Activated CD8-positive, alpha-beta memory T cell treated with anti-CD3 and anti-CD28 coated beads, Interleukin-2, amount 50 U/mL, for 48 hours (primary cell): ENCODE results near the gene CADPS2.

ENCODE experiments used
- DNase-seq: peaks from one replicate; pipeline ENCODE4 v3.0.0-alpha.2; 2020

The CADPS2 gene

DNA sequence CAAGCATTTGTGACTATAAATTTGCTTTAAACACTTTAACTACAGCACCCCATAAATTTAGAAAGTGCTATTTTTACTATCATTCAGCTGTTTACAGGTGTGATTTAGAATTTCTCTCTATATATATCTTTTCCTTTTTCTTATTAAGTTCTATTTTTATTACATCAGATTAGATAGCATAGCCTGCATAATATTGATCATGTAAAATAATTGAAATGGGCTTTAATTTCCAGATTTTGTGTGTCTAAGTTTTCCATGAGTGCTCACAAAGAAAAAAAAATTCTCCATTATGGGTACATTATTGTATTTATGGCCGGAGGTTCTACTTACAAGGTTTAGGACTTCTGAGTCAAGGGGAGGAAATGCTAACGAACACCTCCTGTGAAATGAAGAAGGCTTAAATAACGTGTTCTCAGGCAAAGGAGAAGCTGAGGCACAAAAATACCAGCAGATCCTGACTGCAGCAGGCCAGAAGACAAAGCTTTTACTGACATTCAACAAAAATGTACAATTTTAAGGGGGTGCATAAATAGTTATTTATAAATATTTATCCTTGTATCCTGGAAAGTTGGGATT, 301.5 kb downstream of the CADPS2 start:
- no peak for DNase-seq

DNA sequence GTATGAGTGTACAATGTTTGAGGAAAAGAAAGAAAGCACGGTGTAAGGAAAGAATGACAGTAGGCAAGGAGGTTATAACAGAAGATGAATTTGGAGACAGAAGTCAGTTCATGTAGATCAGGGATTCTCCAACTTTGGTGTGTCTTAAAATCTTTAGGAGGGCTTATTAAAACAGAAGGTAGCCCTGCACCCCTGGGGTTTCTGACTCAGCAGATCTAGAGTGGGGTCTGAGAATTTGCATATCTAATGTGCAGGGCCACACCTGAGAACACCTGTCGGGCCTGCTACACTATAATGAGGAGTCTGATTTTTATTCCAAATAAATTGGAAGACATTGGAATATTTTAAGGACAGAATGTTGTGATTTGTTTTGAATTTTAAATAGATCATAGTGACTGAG, 307.9 kb downstream of the CADPS2 start:
- DNase-seq, result no peak

DNA sequence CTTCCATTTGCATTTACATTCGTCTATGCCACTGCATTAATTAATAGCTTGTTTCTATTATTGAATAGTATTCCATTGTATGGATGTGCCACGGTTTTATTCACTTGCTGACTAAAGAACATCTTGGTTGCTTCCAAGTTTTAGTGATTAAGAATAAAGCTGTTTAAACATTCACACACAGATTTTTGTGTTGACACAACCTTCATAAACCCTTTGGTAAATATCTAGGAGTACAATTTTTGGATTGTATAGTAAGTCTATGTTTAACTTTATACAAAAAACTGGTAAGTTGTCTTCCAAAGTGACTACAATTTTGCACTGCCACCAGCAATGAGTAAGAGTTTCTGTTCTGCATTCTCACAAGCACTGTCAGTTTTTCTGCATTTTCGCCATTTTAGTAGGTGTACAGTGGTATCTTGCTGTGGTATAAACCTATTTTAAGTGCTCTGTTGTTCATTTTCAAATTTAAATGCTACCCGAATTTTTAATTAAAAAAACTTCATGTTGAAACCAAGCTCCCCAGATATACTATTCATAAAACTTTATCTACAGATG, 308.7 kb downstream of the CADPS2 start:
- no peak for DNase-seq

DNA sequence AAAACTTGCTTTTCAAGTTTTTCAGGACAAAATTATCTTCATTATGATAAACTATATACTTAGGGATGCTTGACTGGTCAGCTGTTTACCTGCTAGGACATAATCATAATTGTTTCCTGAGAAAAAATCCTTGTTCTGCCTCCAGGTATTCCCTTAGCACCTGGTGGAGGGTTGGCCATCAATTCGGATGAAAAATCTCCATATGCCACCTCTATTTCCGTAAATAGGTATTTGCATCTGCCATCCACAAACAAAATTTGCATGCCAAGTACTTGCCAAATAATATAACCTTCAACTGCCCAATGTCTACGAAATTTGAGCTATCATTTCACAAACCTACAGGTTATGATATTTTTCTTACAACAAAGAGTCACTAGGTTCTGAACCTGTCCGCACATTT, 313.6 kb downstream of the CADPS2 start:
- DNase-seq, result no peak

DNA sequence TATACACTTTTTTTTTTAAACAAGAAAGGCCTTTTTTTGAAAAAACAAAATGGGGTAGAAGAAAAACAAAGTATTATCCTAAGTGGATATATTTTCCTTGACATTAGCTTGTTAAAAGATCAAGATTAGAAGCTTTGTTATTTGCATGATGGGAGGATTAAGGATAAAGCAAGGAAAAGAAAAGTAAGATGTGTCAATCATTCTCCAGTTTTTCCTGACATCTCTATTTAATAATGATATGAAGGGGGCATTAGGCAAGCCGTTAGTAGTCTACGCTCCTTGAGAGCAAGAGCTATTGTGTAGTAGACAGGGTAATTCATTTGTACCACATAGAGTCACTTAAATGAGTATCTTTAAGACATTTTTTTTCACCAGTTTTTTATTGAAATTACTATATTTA, 324.9 kb downstream of the CADPS2 start:
- DNase-seq, result no peak

DNA sequence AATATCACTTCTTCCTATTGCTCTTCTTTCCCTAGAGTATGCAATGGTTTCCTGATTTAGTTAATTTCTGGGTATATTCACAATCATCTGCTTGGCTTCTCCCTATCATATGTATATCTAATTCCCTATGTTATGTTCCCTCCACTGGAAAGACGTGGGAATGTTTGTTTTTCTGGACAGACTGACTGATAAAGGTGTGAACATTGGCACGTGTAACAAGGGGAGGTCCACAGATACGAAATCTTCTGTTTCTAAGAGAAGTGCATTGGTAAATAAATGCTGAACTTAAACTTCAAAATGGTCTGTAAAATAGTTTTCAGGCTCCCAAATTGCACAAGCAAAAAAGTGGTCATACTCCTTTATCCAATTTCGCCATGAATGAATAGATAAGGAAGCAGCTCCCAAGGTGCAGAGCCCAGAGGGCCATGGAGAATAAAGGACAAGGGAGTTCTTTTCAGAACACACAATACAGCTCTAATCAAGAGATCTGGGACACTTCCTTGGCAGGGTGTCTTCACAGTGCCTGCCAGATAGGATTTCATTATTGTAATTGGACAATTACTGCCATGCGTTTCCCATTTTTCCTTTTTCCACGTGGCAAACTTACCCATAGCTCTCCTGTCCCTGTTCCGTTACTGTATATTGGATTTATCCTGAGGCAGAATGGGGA, 329.3 kb downstream of the CADPS2 start:
- no peak for DNase-seq

DNA sequence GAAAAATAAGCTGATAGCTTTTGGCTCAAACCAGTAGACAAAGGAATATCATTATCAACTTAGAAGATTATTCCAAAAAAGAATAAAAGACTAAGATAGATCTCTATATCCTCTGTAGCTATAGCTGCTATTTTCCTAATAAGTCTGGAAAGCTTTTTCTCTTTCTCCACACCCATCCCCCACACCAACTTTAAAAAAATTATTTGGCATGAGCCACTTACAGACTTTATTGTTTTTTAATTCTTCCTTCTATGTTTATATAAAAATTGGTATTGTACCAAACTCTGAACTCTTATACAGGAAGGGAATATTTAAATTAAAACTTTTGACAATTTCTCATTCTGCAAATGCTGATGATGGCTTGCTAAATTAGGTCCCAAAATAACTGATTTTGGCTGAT, 330.0 kb downstream of the CADPS2 start:
- no peak for DNase-seq

DNA sequence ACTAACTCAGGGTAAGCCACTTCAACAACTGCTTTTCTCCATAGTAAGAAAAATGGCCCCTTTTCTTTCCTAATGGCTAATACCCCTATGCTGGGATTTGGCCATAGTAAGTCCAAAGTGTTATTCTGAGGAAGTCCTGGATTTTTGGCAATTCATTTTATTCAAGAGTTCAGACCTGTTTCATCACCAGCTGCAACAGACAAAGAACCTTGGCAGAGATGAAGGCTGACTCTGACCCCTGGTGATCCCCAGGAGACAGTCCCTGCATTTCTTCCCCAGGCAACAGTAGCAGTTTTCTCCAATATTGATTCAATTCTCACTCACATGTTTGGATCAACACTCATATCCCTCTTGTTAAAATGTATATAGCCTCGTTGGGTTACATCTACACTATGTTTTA, 332.5 kb downstream of the CADPS2 start:
- no peak for DNase-seq

DNA sequence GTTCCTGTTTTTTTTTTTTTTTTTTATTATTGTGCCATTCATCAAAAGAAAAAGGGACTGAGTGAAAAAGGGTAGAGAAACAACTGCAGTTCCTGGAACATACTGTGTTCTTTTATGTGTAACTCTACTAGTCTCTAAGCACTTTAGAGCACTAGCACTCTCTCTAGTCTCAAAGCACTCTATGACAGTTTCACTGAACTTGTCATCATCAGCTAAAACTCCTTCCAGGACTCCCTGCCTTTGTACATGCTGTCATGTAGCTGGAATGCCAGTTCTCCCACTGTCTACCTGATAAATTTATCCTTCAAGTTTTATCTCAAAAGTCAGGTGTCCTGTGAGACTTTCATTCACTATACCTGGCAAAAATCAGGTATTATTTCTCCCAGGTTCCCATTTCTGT, 333.5 kb downstream of the CADPS2 start:
- DNase-seq, result no peak

DNA sequence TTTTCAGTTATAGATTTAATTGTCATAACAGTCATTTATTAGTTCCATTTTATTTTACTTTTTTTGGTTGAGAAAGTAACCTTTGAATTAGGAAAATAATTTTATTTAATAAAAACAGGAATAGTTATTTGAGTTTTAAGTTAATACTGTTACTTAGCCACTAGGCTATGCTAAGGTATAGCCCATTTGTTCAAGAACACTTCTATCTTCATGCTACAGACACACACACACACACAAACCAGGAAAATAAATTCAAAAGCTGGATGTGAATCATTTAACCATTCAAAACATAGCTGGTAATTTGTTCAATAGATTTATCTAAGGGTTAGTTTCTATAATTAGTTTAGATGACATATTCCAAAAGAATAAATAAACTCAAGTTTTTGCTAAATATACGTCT, 335.7 kb downstream of the CADPS2 start:
- DNase-seq, result no peak

DNA sequence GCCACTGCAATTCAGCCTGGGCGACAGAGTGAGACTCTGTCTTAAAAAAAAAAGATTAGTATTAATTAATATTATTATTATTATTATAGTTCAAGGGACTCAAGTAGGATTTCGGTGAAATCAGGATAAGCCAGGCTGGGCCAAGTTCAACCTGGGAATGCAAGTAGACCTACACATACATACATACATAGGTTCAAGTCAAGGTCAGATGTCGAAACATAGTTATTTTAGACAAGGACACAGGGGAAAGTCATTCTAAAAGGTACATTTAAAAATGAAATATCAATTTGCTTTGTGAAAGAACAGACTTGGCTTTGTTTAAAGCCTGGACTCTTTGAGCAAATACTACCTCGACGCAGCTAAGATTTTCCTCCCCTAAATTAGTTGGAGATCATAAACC, 336.7 kb downstream of the CADPS2 start:
- no peak for DNase-seq

DNA sequence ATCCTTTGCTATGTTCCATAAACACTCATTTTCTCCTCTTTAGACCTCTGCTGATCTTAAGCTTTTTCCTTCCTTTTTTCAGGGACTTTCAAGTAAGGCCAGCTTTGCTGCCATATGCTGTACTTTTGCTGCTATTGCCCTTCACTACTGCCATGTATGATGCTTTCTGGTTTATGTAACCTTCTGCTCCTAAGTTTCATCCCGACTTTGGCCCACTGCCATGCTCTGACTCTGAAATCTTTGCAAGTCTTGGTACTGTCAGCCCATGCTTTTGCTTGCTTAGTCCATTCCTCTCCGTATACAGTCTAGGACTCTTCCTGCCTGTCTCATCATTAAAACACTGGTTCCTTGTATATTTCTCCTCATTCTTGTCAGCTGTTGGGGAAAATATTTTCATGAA, 339.8 kb downstream of the CADPS2 start:
- no peak for DNase-seq

DNA sequence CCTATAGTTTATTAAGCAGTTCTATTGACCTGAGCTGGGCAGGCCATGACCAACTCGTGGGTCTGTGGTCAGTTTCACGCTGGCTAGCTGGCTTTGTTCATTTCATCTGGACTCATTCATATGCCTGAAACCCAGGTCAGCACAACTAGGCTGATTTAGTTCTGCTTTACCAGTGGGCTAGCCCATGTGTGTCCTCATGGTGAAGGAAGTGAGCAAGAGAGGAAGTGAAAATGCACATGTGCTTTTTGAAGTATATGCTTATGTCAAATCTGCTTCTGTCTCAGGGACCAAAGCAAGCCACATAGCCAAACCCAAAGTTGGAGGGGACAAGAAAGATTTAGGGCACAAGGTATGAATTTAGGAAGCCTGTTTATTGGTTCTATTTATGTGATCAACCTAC, 341.8 kb downstream of the CADPS2 start:
- DNase-seq, result no peak

DNA sequence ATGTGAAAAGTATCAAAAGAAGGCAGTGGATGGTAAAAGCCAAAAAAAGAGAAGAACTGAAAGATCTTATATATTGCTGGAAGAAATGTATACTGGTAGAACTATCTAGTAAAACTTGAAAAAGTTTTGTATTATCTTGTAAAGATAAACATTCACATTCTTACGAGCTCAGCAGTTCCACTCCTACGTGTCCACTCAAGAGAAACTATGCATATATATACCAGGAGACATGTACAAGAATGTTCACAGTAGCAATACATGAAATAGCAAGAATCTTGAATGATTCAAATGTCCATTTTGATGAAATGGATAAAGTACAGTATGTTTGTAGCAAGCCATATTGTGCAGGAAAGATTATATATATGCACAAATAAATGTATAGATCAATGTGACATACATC, 342.4 kb downstream of the CADPS2 start:
- DNase-seq, result no peak

DNA sequence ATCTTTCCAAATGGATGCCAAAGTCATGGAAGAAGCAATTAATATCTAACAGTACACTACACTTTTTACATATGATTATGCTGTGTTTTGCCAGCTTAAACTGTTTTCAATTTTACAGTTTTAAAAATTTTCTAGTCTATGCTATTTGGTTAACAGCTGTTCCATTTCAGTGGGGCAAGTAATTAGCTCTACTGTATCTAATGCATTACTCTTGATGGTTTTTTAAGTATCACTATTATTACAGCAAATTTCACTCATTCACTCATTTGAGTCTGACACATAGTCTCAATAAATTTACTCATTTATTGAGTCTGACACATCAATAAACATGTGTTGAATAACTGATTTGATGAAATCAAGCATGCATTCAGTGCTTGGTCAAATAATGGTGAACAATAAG, 343.1 kb downstream of the CADPS2 start:
- no peak for DNase-seq

DNA sequence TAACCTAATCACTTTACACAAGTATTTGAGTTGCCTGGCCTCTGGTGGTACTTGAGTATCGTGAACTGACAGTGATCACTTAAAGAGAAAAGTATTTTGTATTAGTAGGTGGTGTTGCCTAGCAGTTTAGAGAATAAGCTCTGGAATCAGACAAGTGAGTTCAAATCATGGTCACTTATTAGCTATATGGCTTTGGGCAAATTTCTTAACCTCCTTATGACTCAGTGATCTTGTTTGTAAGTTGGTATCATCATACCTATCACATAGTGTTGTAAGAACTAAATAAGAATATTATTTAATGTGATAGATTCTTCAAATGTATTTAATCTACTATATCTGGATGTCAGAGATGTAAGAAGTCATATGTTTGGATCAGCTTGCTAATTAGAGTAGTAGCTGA, 351.2 kb downstream of the CADPS2 start:
- DNase-seq, result no peak

DNA sequence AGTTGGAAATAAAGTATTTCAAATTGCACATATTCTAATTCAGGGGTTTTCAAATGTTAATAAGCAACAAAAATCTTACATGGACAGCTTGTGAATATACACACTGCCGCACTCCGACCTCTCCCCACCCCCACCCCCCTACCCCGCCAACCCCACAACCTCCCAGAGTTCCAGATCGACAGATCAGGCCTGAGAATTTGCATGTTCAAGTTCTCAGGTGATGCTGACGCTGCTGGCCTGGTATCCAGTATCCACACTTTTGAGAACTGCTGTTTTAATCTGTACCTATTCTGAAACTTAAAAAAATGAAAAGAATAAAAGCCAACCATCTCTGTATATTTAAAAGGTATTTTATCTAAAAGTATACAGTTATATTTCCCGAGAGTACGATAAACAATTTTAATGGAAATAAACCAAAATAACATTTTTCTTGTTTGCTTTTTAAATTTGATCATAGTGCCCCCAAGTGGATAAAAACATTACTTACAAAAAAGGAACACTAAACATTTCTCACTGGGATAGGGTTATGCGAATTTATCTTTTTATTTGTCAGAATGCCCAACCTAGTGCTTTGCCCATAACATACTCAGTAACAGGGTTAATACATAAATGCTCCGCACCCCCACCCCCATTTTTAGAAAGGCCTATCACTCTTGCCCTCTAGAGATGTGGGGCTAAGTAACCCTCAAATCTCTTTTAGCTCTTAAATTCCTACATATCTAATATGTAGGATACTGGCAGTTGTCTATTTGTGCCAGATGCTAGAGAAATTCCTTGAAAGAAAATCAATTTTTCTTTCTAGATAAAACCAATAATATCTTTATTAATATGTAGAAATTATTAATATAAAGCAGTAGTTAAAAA, 353.6 kb downstream of the CADPS2 start:
- no peak for DNase-seq

DNA sequence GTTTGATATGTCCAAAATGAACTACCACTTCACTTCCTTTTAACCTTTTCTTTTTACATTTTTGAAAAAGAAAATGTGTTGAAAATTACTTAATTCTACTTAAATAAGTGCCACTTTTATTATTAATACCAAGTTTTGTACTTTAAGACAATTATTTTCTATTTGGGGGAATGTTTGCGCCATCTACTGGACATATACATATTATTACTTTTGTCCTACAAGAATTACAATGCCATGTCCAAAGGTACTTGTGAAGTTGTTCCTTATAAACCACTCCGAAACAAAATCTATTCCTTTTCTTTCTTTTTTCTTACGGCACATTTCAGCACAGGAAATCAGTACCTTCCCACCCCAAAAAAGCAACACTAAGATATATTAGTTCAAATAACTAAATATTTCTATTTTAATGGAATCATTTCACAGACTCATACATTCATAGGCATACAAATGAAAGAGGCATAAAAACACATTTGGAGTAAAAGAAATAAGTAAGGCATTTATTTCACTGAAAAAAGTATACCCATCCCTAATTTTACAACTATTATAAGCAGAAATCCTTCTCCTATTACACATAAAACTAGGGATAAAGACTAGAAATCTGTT, 357.3 kb downstream of the CADPS2 start:
- no peak for DNase-seq

DNA sequence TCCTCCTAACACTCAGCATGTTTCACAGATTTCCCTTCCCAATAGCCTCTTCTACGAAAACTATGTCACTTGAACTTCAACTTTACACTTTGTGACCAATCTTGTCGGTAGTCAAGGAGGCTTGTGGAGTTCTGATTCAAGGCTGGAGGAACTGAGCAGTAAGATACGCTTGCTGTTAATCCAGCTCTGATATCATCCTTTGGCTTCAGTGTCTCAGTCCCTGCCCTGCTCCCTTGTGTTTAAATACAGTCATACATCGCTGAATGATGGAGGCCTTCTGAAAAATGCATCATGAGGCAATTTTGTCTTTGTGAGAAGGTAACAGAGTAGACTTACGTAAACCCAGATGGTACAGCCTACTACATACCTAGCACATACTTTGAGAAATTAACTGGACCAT, 360.9 kb downstream of the CADPS2 start:
- DNase-seq, result no peak

DNA sequence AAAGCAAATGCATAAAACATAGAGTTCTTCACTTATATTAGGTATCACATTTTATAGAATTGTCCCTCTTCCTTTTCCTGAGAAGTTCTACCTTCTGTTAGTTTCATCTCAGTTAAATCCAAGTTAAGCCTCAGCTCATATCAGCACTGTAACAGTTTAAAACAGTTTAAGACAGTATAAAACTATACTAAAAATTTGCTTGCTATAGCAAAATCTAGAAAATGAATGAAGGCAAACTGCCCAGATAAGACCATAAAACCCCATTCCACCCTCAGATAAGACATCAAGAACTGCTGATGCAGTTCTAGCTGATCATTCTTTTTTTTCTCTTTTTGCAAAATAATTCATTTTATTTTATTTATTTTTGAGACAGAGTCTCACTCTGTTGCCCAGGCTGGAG, 364.5 kb downstream of the CADPS2 start:
- DNase-seq, result no peak

DNA sequence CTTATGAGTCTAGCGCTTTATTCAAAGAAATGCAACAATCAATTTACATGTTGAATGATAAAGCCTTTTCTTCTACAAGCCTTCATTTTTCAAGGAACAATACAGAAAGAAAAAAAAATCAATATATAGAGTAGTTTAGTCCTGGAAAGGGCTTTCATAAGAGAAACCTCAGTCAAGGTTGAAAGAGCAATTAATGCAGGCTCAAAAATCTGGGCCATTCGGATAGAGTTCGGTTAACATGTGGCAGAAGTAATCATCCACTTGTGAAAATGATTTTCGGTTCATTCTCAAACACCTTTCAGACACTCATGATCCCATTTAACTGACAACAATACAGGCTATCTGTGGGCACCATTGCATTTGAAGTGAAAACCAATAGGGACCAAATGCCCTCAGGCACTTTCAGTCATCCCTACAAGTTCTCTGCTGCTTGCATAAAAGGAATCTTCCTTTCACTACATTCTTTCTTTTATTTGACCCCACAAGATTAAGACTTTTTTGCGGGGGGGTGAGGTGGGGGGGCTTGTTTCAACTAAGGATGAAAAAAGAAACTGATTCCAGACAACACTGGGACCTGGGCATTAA, 365.2 kb downstream of the CADPS2 start:
- no peak for DNase-seq

DNA sequence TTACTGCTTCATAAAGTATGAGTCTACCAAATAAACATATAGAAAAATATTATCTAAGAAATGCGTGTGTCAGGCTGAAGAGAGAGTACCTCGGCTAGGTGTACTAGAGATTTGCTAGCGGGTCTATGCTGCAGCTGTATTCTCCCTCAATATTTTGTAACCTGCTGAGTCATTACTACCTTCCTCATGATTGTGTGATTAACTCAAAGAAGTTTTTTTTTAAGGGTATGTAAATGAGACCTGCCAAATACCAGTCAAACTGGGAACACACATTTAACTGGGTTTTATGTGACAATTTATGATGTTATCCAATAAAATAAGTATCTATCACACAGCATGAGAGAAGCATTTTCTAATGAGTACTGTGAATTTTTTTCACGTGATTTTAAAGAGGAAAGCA, 367.8 kb downstream of the CADPS2 start:
- DNase-seq, result no peak

DNA sequence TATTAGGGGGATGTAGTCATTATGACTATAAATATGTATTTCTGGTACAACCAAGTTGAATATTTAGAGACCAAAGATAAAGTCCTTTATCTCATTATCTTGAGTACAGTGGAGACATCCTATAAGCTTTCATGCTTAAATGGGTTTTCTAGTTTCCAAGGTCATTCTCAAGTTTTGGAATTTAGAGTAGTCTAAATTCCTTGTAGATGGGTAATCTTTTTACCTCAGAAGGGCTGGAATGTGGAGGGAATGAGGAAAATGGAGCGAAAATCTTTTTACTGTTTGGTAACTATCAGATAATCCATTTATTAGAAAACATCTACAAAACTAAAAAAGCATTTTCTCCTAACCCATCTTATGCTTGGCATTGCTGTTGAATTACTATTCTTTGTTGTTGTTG, 368.7 kb downstream of the CADPS2 start:
- DNase-seq, result no peak
